Measurements from ENCODE around the gene CCDC6.

CCDC6 gene

DNA sequence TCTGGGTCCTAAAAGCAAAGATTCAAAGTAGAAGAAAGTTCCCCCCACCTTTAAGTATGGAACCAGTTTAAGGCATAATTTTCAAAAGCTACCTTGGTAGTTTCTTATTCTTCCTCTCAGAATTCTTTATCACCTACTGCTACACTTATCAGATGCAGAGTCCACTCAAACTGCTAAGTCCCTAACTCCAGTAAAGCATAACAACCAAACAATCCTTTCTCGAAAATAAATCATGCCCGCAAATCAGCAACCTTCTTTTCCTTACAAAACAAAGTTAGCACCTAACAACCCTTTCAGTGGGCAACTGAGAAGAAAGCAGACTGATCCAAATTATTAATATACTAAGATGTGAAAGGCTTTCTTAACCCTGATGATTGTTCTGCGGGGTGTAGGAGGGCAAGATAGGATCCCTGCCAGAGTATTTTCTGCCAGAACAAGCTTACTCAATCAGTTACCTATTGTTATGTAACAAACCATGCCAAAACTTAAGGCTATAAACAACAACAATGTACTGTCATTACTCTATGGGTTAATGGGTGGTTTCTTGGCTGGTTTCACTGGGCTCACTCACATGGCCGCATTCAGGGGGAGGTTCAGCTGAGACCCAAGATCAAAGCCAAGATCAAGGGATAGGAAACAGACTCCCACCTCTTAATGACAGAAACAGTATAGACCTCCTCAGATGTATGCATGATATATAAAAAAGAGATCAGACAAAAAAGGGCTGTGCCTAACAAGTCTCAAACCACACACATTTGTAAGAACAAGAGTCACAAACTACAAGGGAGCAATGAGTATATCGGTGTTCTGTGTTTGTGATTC is 42.0 kb downstream of the CCDC6 start:
- Mint-ChIP-seq H3K4me1 (ENCODE audit: low read depth) (peaks cover 67% of the 10 kb centered on the region), H3K27me3 (no peaks in the 10 kb centered on the region), H3K9me3 (ENCODE audit: low read depth) (peaks cover 8% of the 10 kb centered on the region), H3K36me3 (peaks cover 5% of the 10 kb centered on the region), H3K4me3 (peak overlapping the region; percentile 8), H3K27ac (peak overlapping the region; percentile 79)

DNA sequence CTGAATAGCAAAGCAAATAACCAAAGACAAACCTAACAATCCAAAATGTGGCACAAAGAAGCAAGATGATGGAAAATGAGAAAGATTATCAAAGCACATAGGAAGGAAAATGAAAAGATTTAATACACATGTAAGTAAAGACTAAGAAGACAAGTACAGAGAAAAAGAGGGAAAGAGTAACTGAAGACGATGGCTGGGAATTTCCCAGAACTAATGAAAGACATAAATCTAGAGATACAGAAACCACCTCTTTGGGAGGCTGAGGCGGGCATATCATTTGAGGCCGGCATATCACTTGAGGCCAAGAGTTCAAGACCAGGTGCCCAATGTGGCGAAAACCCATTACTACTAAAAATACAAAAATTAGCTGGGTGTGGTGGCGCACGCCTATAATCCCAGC is 46.8 kb downstream of the CCDC6 start:
- no peak overlapping the region for H3K27ac Mint-ChIP-seq

DNA sequence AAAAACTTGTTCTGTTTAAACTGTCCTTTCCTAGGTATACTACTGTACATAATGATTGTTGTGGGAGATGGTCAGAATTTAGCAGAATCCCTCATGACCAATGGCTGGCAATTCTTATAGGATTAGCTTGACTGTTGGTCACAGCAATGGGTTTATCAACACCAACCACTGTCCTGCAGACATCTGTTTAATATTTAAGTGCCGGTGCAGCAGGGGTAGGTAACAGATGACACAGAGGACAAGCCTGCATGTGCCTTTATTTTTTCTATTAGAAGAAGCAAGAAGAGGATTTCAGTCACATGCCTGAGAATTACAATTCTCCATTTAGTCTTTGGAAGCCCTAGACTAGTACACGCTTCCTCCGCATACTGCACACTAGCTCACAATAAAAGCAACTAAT is 48.4 kb downstream of the CCDC6 start:
- peaks cover 8% of the 10 kb centered on the region for H3K9me3 Mint-ChIP-seq (ENCODE audit: low read depth)
- H3K4me3 Mint-ChIP-seq, result no peak overlapping the region
- peaks cover 10% of the 10 kb centered on the region for H3K36me3 Mint-ChIP-seq
- H3K27me3 Mint-ChIP-seq, result no peaks in the 10 kb centered on the region
- no peak overlapping the region for H3K27ac Mint-ChIP-seq
- peaks cover 48% of the 10 kb centered on the region for H3K4me1 Mint-ChIP-seq (ENCODE audit: low read depth)

More for the DNA sequence above, 46.8 kb downstream of the CCDC6 start:
- Mint-ChIP-seq H3K27me3 (no peaks in the 10 kb centered on the region), H3K36me3 (peaks cover 8% of the 10 kb centered on the region), H3K4me3 (no peak overlapping the region), H3K9me3 (ENCODE audit: low read depth) (peaks cover 8% of the 10 kb centered on the region), H3K4me1 (ENCODE audit: low read depth) (peaks cover 43% of the 10 kb centered on the region)

GRCh38 chr10:59857049-59857448 is 49.3 kb downstream of the CCDC6 start:
- Mint-ChIP-seq H3K4me1 (ENCODE audit: low read depth) (peaks cover 52% of the 10 kb centered on the region), H3K4me3 (no peak overlapping the region), H3K9me3 (ENCODE audit: low read depth) (peaks cover 8% of the 10 kb centered on the region), H3K27me3 (no peaks in the 10 kb centered on the region), H3K36me3 (peaks cover 18% of the 10 kb centered on the region), H3K27ac (no peak overlapping the region)

DNA sequence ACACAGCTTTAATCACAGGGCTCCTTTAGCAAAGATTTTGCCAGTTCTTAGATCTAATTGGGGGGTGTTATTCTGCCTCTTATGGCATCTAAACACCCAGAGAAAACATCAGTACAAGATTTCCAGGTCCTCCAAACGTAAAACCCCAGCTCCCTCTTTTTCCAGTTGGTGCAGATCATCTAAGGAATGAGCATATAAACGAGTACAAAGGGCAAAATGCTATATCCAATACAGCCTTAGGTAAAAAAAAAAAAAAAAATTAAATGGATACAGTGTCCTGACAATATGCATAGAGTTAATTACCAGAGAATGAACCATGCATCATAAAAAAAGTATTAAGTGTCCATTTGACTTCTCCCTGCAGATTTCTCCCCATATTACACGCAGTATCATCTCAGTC is 50.3 kb downstream of the CCDC6 start:
- peaks cover 21% of the 10 kb centered on the region for H3K36me3 Mint-ChIP-seq
- H3K4me1 Mint-ChIP-seq (ENCODE audit: low read depth), result peaks cover 47% of the 10 kb centered on the region
- H3K27me3 Mint-ChIP-seq, result no peaks in the 10 kb centered on the region
- H3K9me3 Mint-ChIP-seq (ENCODE audit: low read depth), result no peaks in the 10 kb centered on the region
- H3K4me3 Mint-ChIP-seq, result no peak overlapping the region
- no peak overlapping the region for H3K27ac Mint-ChIP-seq

DNA sequence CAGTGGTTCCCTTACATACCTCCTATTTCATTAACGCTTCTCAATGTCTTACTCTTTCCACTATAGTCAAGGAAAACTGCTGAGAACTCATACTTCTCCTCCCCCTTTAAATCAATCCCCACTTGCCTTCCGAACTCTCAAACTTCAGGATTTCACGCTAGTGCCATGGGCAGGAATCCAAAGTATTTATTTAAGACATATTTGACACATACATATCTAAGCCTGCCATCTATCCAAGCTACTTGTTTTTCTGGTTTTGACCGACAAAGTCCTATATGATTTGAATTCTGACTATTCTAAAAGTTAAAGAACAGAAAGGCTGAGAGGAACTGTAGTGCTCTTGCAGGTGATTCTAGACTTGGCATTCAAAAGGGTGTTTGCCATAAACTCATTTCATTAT is 51.8 kb downstream of the CCDC6 start:
- H3K9me3 Mint-ChIP-seq (ENCODE audit: low read depth), result no peaks in the 10 kb centered on the region
- peaks cover 42% of the 10 kb centered on the region for H3K4me1 Mint-ChIP-seq (ENCODE audit: low read depth)
- H3K4me3 Mint-ChIP-seq, result no peak overlapping the region
- no peaks in the 10 kb centered on the region for H3K27me3 Mint-ChIP-seq
- H3K27ac Mint-ChIP-seq, result no peak overlapping the region
- H3K36me3 Mint-ChIP-seq, result peaks cover 23% of the 10 kb centered on the region

DNA sequence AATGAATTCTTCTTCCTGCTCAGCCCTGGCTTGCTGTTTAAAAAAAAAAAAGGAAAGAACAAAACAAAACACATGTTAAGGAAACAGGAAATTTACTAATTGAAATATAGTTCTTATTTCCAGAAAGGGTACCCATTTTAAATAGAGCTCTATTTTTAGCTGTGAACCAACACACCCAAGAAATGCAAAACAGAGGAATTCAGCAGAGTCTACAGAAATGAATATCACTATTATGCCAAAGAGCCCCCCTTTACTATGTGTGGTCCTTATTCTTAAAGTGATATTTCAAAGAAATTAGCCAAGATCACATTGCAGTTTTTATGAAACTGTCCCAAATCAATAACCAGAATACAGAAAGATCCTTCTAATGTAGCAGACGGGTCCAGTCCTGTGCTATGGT is 53.7 kb downstream of the CCDC6 start:
- Mint-ChIP-seq H3K27ac (peak overlapping the region; percentile 28), H3K4me3 (no peak overlapping the region), H3K36me3 (peaks cover 27% of the 10 kb centered on the region), H3K4me1 (ENCODE audit: low read depth) (peaks cover 33% of the 10 kb centered on the region), H3K9me3 (ENCODE audit: low read depth) (no peaks in the 10 kb centered on the region), H3K27me3 (no peaks in the 10 kb centered on the region)

GRCh38 chr10:59851864-59852263 is 54.5 kb downstream of the CCDC6 start:
- Mint-ChIP-seq H3K27ac (no peak overlapping the region), H3K36me3 (peaks cover 27% of the 10 kb centered on the region), H3K9me3 (ENCODE audit: low read depth) (no peaks in the 10 kb centered on the region), H3K4me3 (no peak overlapping the region), H3K27me3 (no peaks in the 10 kb centered on the region), H3K4me1 (ENCODE audit: low read depth) (peaks cover 31% of the 10 kb centered on the region)

- Mint-ChIP-seq H3K36me3 (peaks cover 35% of the 10 kb centered on the region), H3K4me1 (ENCODE audit: low read depth) (peaks cover 14% of the 10 kb centered on the region), H3K27me3 (no peaks in the 10 kb centered on the region), H3K4me3 (no peak overlapping the region), H3K9me3 (ENCODE audit: low read depth) (no peaks in the 10 kb centered on the region), H3K27ac (no peak overlapping the region)
These were observed 58.5 kb downstream of the CCDC6 start for GRCh38 chr10:59847888-59848287.

DNA sequence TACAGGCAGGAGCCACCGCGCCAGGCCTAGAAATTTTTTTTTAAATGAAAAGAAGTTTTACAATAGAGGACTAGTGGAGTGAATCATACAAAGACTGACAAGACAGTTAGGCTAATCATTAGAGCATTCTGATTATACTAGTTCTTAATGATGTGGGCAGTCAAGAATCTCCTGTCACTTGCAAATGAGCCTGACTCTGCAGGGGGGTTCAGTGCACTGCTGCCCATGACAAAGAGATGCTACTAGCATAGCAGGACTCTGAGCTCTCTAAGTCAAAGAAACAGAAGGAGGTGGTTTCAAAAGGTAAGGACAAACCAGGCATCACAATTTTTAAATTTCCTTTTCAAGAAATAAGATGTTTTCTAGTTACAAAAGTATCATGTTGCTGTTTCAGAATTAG is 59.0 kb downstream of the CCDC6 start:
- Mint-ChIP-seq H3K27ac (no peak overlapping the region), H3K4me1 (ENCODE audit: low read depth) (peaks cover 10% of the 10 kb centered on the region), H3K27me3 (no peaks in the 10 kb centered on the region), H3K4me3 (no peak overlapping the region), H3K9me3 (ENCODE audit: low read depth) (no peaks in the 10 kb centered on the region), H3K36me3 (peaks cover 32% of the 10 kb centered on the region)

DNA sequence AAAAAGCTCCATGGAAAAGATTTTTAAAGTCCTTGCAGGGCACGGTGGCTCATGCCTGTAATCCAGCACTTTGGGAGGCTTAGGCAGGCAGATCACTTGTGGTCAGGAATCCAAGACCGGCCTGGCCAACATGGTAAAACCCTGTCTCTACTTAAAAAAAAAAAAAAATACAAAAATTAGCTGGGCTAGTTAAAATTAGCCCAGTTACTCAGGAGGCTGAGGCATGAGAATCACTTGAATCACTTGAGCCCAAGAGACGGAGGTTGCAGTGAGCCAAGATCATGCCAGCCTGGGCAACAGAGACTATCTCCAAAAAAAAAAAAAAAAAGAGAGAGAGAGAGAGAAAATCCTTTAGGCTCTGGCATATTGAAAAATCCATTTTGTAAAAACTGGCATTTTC is 61.9 kb downstream of the CCDC6 start:
- H3K27ac Mint-ChIP-seq, result no peak overlapping the region
- H3K36me3 Mint-ChIP-seq, result peaks cover 33% of the 10 kb centered on the region
- no peaks in the 10 kb centered on the region for H3K9me3 Mint-ChIP-seq (ENCODE audit: low read depth)
- H3K27me3 Mint-ChIP-seq, result no peaks in the 10 kb centered on the region
- H3K4me3 Mint-ChIP-seq, result no peak overlapping the region
- H3K4me1 Mint-ChIP-seq (ENCODE audit: low read depth), result peaks cover 10% of the 10 kb centered on the region

DNA sequence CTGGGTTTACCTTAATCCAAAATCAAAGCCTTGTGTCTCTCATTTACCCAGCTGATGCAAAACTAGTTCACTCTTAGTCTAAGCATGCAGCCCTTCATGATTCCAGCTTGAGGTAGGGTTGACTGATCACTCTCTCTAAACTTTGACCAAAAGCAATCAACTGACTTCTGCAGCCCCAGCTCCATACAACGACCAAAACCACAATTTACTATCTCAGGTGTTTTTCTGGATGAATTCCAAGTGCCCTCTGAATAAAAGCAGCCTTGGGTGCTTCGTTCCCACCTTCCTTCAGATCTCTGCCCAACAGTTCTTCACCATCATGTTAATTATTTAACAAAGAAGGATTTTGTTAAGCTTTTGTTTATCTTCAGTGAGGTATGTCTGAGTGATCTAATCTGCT is 62.6 kb downstream of the CCDC6 start:
- Mint-ChIP-seq H3K27me3 (no peaks in the 10 kb centered on the region), H3K4me1 (ENCODE audit: low read depth) (peaks cover 11% of the 10 kb centered on the region), H3K36me3 (peaks cover 30% of the 10 kb centered on the region), H3K4me3 (no peak overlapping the region), H3K9me3 (ENCODE audit: low read depth) (no peaks in the 10 kb centered on the region), H3K27ac (no peak overlapping the region)

DNA sequence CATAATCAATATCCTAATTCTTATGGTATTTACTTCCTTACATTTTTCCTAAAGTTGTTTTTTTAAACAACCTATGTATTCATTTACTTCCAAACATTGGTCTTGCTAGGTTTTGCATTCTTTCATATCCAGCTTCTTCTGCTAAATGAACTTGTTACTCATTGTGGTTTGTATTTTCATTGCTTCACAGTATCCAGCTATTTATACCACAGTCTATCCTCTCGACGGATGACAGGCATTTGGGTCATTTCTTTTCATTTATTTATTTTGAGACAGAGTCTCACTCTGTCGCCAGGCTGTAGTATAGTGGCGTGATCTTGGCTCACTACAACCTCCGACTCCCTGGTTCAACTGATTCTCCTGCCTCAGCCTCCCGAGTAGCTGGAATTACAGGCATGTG is 66.8 kb downstream of the CCDC6 start:
- Mint-ChIP-seq H3K4me3 (no peak overlapping the region), H3K9me3 (ENCODE audit: low read depth) (no peaks in the 10 kb centered on the region), H3K36me3 (peaks cover 29% of the 10 kb centered on the region), H3K27me3 (no peaks in the 10 kb centered on the region), H3K27ac (no peak overlapping the region), H3K4me1 (ENCODE audit: low read depth) (peaks cover 25% of the 10 kb centered on the region)

- Mint-ChIP-seq H3K27ac (no peak overlapping the region), H3K4me1 (ENCODE audit: low read depth) (peaks cover 28% of the 10 kb centered on the region)
These were observed 68.1 kb downstream of the CCDC6 start for GRCh38 chr10:59838085-59838789.

DNA sequence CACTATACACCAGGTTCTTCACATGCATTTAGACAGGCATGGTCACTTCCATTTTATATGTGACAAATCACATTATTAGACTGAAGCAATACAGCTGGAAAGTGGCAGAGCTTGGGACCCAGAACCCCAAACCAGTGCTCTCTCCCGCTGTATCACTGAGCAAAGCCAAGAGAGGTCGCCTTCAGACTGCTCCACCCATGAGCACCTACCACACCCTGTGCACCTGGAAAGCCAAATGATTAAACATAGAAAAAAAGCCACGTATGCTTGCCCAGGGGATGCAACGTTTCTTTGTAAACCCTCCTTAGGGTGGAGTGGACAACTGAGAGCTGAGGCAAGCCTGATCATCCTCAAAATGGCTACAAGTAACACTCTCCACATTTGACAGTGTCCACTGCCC is 72.5 kb downstream of the CCDC6 start:
- Mint-ChIP-seq H3K4me3 (no peak overlapping the region), H3K27ac (no peak overlapping the region), H3K36me3 (peaks cover 17% of the 10 kb centered on the region), H3K4me1 (ENCODE audit: low read depth) (peaks cover 42% of the 10 kb centered on the region), H3K9me3 (ENCODE audit: low read depth) (no peaks in the 10 kb centered on the region), H3K27me3 (no peaks in the 10 kb centered on the region)

More at GRCh38 chr10:59838085-59838789, 68.1 kb downstream of the CCDC6 start:
- Mint-ChIP-seq H3K9me3 (ENCODE audit: low read depth) (no peaks in the 10 kb centered on the region), H3K4me3 (no peak overlapping the region), H3K27me3 (no peaks in the 10 kb centered on the region), H3K36me3 (peaks cover 24% of the 10 kb centered on the region)

All from activated naive CD8-positive, alpha-beta T cell (primary cell).